SK-N-SH (cell line): ENCODE data around the gene ACADS. TPM values are rescaled to one million over a fixed set of nuclear protein-coding genes. Genes with fewer than 3 reads are reported as not detected.

Experiments used
- CTCF ChIA-PET: fragments of 300-600, 350-600 bp; formaldehyde crosslinking; extraction: SDS; loops from one replicate; lab custom pipeline; 2021; lab: Yijun Ruan, JAX
- POLR2A ChIA-PET: fragments of 350-600 bp; sonication (Branson Sonifier 250); formaldehyde crosslinking; extraction: SDS; loops from one replicate; lab custom pipeline; 2020; ENCODE audit warnings: antibody characterized with exemption, inconsistent platforms; lab: Yijun Ruan, JAX
- DNase-seq: peaks from one replicate; pipeline ENCODE4 v3.0.0; 2012
- H2AFZ ChIP-seq: fragments of 200-600 bp; sonication (generic); 2 replicates; pipeline ENCODE4 v1.8.1; 2016; ENCODE audit warnings: antibody characterized with exemption, mild to moderate bottlenecking, low read depth
- H3F3A ChIP-seq: fragments of 200-600 bp; sonication (generic); replicated peaks from 2 replicates; pipeline ENCODE3; 2016; ENCODE audit warnings: antibody characterized with exemption, mild to moderate bottlenecking; ENCODE audit not compliant: insufficient read depth
- H3K27ac ChIP-seq, 2 experiments: fragments of 200-500 bp in 1 of 2; fragments of 200-600 bp in 1 of 2; sonication (Bioruptor generic) in 1 of 2; sonication (generic), shearing (Covaris generic) in 1 of 2; 2 replicates each; pipeline versions ENCODE4 v1.5.1 to v1.6.1; 2014 to 2016; ENCODE audit warnings: low read depth in 2 of 2, inconsistent platforms in 1 of 2, low read length in 1 of 2, mild to moderate bottlenecking in 1 of 2, mixed read lengths in 1 of 2
- H3K27me3 ChIP-seq: fragments of 200-600 bp; sonication (generic), shearing (Covaris generic); 2 replicates; pipeline ENCODE4 v1.6.1; 2016; ENCODE audit warnings: mixed run types; ENCODE audit not compliant: insufficient read depth
- H3K36me3 ChIP-seq, 2 experiments: fragments of 200-500 bp in 1 of 2; fragments of 200-600 bp in 1 of 2; sonication (Bioruptor generic) in 1 of 2; sonication (generic) in 1 of 2; replicated peaks in 1 of 2; 2 replicates each; pipeline versions ENCODE3 to v1.5.1; 2014 to 2016; ENCODE audit warnings: low read length in 1 of 2, mild to moderate bottlenecking in 1 of 2; ENCODE audit not compliant: insufficient read depth in 2 of 2, control insufficient read depth in 1 of 2
- H3K4me1 ChIP-seq, 2 experiments: fragments of 200-500 bp in 1 of 2; fragments of 200-600 bp in 1 of 2; sonication (Bioruptor generic) in 1 of 2; sonication (generic), shearing (Covaris generic) in 1 of 2; 2 replicates each; pipeline versions ENCODE4 v1.5.1 to v1.6.1; 2014 to 2016; ENCODE audit warnings: low read depth in 1 of 2, low read length in 1 of 2, mixed run types in 1 of 2; ENCODE audit not compliant: insufficient read depth in 2 of 2, control insufficient read depth in 1 of 2
- H3K4me2 ChIP-seq: fragments of 200-600 bp; sonication (generic), shearing (Covaris generic); 2 replicates; pipeline ENCODE4 v1.6.1; 2017; ENCODE audit warnings: mixed run types
- H3K4me3 ChIP-seq, 2 experiments: fragments of 200-500 bp in 1 of 2; fragments of 200-600 bp in 1 of 2; sonication (Bioruptor generic) in 1 of 2; sonication (generic), shearing (Covaris generic) in 1 of 2; 2 replicates each; pipeline versions ENCODE4 v1.5.1 to v1.8.1; 2014 to 2016; ENCODE audit warnings: low read depth in 2 of 2, inconsistent platforms in 1 of 2, low read length in 1 of 2, mild to moderate bottlenecking in 1 of 2, mixed read lengths in 1 of 2, moderate library complexity in 1 of 2
- H3K79me2 ChIP-seq: fragments of 200-600 bp; sonication (generic); 2 replicates; pipeline ENCODE4 v1.8.1; 2017; ENCODE audit warnings: mild to moderate bottlenecking; ENCODE audit not compliant: insufficient read depth
- H3K9ac ChIP-seq: fragments of 200-600 bp; sonication (generic); 2 replicates; pipeline ENCODE4 v1.6.1; 2017; ENCODE audit warnings: mixed run types
- H3K9me2 ChIP-seq: fragments of 200-600 bp; sonication (generic); 2 replicates; pipeline ENCODE4 v1.6.1; 2017; ENCODE audit warnings: mixed run types
- H3K9me3 ChIP-seq: fragments of 200-600 bp; sonication (generic); 2 replicates; pipeline ENCODE4 v1.6.1; 2017; ENCODE audit warnings: mixed run types, mild to moderate bottlenecking, moderate library complexity
- H4K20me1 ChIP-seq: fragments of 200-600 bp; sonication (generic); 2 replicates; pipeline ENCODE4 v1.6.1; 2017; ENCODE audit warnings: mild to moderate bottlenecking, mixed run types; ENCODE audit not compliant: insufficient read depth
- CHD2 ChIP-seq: fragments of 150-350 bp; IDR thresholded peaks from 2 replicates; pipeline ENCODE4 v1.6.1; 2018; ENCODE audit warnings: low read length; ENCODE audit not compliant: partially characterized antibody
- CTCF ChIP-seq: fragments of 200-600 bp; sonication (generic); IDR thresholded peaks from 2 replicates; pipeline ENCODE4 v1.6.1; 2017; ENCODE audit warnings: antibody characterized with exemption, mild to moderate bottlenecking, moderate library complexity
- ELF1 ChIP-seq: IDR thresholded peaks from 2 replicates; pipeline ENCODE4 v1.4.0; 2012
- GABPA ChIP-seq: IDR thresholded peaks from 2 replicates; pipeline ENCODE4 v1.4.0; 2012; ENCODE audit warnings: low read depth, mild to moderate bottlenecking
- JUND ChIP-seq: IDR thresholded peaks from 2 replicates; pipeline ENCODE4 v1.4.0; 2012
- MEF2A ChIP-seq: IDR thresholded peaks from 2 replicates; pipeline ENCODE4 v1.4.0; 2012; ENCODE audit warnings: low read depth, borderline replicate concordance
- MXI1 ChIP-seq: IDR thresholded peaks from 2 replicates; pipeline ENCODE4 v1.6.1; 2012; ENCODE audit warnings: mild to moderate bottlenecking, low read depth, low read length, improper control_type of control experiment
- NFIC ChIP-seq: IDR thresholded peaks from 2 replicates; pipeline ENCODE4 v1.4.0; 2012; ENCODE audit warnings: borderline replicate concordance
- RCOR1 ChIP-seq: fragments of 150-350 bp; IDR thresholded peaks from 2 replicates; pipeline ENCODE4 v1.6.1; 2017; ENCODE audit warnings: antibody characterized with exemption, low read length
- RFX5 ChIP-seq: IDR thresholded peaks from 2 replicates; pipeline ENCODE4 v1.6.1; 2012; ENCODE audit warnings: mild to moderate bottlenecking, improper control_type of control experiment, low read length
- SIN3A ChIP-seq: IDR thresholded peaks from 2 replicates; pipeline ENCODE4 v1.6.1; 2012; ENCODE audit warnings: low read depth, mild to moderate bottlenecking, low read length, moderate library complexity, borderline replicate concordance
- SMC3 ChIP-seq: IDR thresholded peaks from 2 replicates; pipeline ENCODE4 v1.6.1; 2012; ENCODE audit warnings: low read depth, low read length, improper control_type of control experiment
- TAF1 ChIP-seq: IDR thresholded peaks from 2 replicates; pipeline ENCODE4 v1.6.1; 2012; ENCODE audit warnings: low read depth, mild to moderate bottlenecking, low read length, moderate library complexity, borderline replicate concordance
- TEAD4 ChIP-seq: IDR thresholded peaks from 2 replicates; pipeline ENCODE4 v1.4.0; 2012; ENCODE audit warnings: mild to moderate bottlenecking, borderline replicate concordance; ENCODE audit not compliant: insufficient read depth
- YY1 ChIP-seq: IDR thresholded peaks from 2 replicates; pipeline ENCODE4 v1.4.0; 2012; ENCODE audit warnings: low read depth, mild to moderate bottlenecking
- WGBS: methylation state at CpG from one replicate; pipeline ENCODE4 v1.1.6; 2017; ENCODE audit warnings: low lambda C conversion rate; 5-methylcytosine and 5-hydroxymethylcytosine counted together
- polyA plus RNA-seq, 3 experiments: library from polyadenylated mRNA; depleted of rRNA; stranded (reverse); fragments of >200 nt; gene quantifications; 2 replicates each; pipeline ENCODE4 v1.2.3, GENCODE V29; 2012
- TF ChIP-seq, protein P1 (sequence below): IDR thresholded peaks from 2 replicates; pipeline ENCODE4 v1.6.1; 2012; ENCODE audit warnings: mild to moderate bottlenecking, low read depth, low read length, moderate library complexity
- TF ChIP-seq, protein P2 (sequence below): IDR thresholded peaks from 2 replicates; pipeline ENCODE4 v1.4.0; 2012; ENCODE audit warnings: low read depth, borderline replicate concordance
- TF ChIP-seq, protein P3 (sequence below): IDR thresholded peaks from 2 replicates; pipeline ENCODE4; 2012
- TF ChIP-seq, protein P4 (sequence below): IDR thresholded peaks from 2 replicates; pipeline ENCODE4 v1.4.0; 2012; ENCODE audit warnings: low read depth, borderline replicate concordance

Gene ACADS
- polyA plus RNA-seq, 1 of the 3 experiments (the other 2 are of a cell fraction) = 4.9 TPM

DNA sequence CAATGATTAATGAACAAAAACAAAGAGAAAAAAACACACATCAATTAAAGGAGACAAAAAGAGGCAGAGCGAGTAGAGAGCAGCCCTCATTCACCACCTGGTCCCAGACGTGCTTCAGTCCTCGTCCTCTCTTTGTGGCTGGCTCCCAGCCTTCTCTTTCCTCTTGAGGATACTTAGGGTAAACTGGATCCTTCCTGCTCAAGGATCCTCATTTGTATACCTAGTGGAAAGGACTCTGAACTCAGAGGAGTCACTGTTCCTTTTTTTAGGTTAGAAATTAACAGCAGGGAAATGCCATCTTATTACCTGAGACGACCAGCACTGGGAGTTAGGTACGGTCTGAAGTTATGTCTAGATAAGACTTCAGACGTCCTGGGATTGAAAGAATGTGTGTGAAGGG lies 29.0 kb upstream of the ACADS start (continued):
- no peak for TF ChIP-seq CHD2

- no peak overlapping the region for H3K4me3 ChIP-seq
- H3K79me2 ChIP-seq = peaks cover 18% of the 10 kb centered on the region; the same call in 1 of the 2 replicates
- POLR2A ChIA-PET = no interaction called here
- no peak overlapping the region for H2AFZ ChIP-seq
- H3K4me2 ChIP-seq = no peak overlapping the region
- CTCF ChIA-PET = interaction anchor here (0.6 to 1.4 kb wide), 4 partner anchors 17 to 395 kb away, joined by 3 to 4 read pairs (median 4); partner anchors contain the start of gene SIRT4
- H3K9ac ChIP-seq = no peak overlapping the region
- WGBS = 97% methylated on average over 1 of the region's 1 CpG
- H4K20me1 ChIP-seq = peaks cover 13% of the 10 kb centered on the region
- H3F3A ChIP-seq = no peaks in the 10 kb centered on the region
- H3K27me3 ChIP-seq = no peaks in the 10 kb centered on the region
- H3K9me2 ChIP-seq = no peaks in the 10 kb centered on the region
- no peaks in the 10 kb centered on the region for H3K9me3 ChIP-seq
- H3K4me1 ChIP-seq = peaks cover 0 to 2% of the 10 kb centered on the region in 2 experiments; a peak in 1 of 4 replicates
- H3K27ac ChIP-seq = no peak overlapping the region
- no peak for DNase-seq
- H3K36me3 ChIP-seq = peaks cover 24 to 77% of the 10 kb centered on the region in 2 experiments
- no peak for TF ChIP-seq ELF1
- no peak for TF ChIP-seq RCOR1
- no peak for TF ChIP-seq MEF2A
- TF ChIP-seq NFIC = no peak
- TF ChIP-seq CTCF = no peak
- TF ChIP-seq GABPA = no peak
- TF ChIP-seq, protein P1, sequence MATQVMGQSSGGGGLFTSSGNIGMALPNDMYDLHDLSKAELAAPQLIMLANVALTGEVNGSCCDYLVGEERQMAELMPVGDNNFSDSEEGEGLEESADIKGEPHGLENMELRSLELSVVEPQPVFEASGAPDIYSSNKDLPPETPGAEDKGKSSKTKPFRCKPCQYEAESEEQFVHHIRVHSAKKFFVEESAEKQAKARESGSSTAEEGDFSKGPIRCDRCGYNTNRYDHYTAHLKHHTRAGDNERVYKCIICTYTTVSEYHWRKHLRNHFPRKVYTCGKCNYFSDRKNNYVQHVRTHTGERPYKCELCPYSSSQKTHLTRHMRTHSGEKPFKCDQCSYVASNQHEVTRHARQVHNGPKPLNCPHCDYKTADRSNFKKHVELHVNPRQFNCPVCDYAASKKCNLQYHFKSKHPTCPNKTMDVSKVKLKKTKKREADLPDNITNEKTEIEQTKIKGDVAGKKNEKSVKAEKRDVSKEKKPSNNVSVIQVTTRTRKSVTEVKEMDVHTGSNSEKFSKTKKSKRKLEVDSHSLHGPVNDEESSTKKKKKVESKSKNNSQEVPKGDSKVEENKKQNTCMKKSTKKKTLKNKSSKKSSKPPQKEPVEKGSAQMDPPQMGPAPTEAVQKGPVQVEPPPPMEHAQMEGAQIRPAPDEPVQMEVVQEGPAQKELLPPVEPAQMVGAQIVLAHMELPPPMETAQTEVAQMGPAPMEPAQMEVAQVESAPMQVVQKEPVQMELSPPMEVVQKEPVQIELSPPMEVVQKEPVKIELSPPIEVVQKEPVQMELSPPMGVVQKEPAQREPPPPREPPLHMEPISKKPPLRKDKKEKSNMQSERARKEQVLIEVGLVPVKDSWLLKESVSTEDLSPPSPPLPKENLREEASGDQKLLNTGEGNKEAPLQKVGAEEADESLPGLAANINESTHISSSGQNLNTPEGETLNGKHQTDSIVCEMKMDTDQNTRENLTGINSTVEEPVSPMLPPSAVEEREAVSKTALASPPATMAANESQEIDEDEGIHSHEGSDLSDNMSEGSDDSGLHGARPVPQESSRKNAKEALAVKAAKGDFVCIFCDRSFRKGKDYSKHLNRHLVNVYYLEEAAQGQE = no peak
- no peak for TF ChIP-seq MXI1
- TF ChIP-seq, protein P2, sequence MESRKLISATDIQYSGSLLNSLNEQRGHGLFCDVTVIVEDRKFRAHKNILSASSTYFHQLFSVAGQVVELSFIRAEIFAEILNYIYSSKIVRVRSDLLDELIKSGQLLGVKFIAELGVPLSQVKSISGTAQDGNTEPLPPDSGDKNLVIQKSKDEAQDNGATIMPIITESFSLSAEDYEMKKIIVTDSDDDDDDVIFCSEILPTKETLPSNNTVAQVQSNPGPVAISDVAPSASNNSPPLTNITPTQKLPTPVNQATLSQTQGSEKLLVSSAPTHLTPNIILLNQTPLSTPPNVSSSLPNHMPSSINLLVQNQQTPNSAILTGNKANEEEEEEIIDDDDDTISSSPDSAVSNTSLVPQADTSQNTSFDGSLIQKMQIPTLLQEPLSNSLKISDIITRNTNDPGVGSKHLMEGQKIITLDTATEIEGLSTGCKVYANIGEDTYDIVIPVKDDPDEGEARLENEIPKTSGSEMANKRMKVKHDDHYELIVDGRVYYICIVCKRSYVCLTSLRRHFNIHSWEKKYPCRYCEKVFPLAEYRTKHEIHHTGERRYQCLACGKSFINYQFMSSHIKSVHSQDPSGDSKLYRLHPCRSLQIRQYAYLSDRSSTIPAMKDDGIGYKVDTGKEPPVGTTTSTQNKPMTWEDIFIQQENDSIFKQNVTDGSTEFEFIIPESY = no peak
- TF ChIP-seq, protein P3, sequence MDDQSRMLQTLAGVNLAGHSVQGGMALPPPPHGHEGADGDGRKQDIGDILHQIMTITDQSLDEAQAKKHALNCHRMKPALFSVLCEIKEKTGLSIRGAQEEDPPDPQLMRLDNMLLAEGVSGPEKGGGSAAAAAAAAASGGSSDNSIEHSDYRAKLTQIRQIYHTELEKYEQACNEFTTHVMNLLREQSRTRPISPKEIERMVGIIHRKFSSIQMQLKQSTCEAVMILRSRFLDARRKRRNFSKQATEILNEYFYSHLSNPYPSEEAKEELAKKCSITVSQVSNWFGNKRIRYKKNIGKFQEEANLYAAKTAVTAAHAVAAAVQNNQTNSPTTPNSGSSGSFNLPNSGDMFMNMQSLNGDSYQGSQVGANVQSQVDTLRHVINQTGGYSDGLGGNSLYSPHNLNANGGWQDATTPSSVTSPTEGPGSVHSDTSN = no peak
- TF ChIP-seq JUND = no peak
- TF ChIP-seq RFX5 = no peak
- TF ChIP-seq SIN3A = no peak
- no peak for TF ChIP-seq YY1
- TF ChIP-seq SMC3 = no peak
- TF ChIP-seq, protein P4, sequence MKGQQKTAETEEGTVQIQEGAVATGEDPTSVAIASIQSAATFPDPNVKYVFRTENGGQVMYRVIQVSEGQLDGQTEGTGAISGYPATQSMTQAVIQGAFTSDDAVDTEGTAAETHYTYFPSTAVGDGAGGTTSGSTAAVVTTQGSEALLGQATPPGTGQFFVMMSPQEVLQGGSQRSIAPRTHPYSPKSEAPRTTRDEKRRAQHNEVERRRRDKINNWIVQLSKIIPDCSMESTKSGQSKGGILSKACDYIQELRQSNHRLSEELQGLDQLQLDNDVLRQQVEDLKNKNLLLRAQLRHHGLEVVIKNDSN = no peak
- no peak for TF ChIP-seq TAF1
- no peak for TF ChIP-seq TEAD4
These were observed 28.3 kb upstream of the ACADS start for GRCh38 chr12:120697344-120697743.
